SHP77 treated with DMSO at 0.1 percent for 48 hours (cell line): Measurements from ENCODE around the gene NEUROD2.
"Not testable (repeated sequence)": the region's sequence is repeated elsewhere in the genome, so short reads cannot be mapped to it uniquely, and the experiment has no call there.

ENCODE experiments used
- DNase-seq: peaks from one replicate; lab custom pipeline; 2025; lab: John Stamatoyannopoulos, UW

Gene NEUROD2

DNA sequence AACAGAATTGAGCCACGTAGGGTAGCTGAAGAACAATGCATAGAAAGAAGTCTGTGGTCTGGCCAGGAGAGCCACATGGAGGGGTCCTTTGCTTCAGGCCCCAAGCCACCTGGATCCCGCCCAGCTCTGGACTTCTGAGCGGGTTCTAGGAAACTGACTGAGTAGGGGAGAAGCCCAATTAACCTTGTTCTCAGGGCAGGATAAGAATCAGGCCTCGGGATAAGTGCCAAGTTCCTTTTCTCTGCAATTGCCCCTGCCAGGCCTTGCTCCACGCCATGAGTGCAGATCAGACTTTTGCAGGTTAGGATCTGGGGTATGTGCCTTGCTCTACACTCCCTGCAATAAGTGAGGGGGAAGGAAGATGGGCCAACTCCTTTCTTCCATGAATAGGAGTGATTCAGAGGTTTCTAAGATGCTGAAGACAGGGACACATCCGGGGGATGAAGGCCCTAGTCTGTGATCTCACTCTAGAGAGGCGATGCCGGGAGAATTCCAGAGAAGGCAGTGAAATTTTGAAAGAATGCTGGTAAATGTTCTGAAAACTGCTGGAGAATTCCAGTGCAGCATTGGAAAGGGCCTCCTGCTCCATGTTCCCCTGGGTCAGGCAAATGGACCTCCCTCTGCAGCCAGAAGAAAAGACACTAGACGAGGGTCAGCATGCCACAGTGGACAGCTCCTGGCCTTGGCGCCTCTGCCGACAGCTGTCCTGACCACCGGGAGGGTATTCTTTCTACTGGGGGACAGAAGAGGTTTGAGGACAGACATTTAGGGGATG, 5.8 kb downstream of the NEUROD2 start:
- DNase-seq = no peak

DNA sequence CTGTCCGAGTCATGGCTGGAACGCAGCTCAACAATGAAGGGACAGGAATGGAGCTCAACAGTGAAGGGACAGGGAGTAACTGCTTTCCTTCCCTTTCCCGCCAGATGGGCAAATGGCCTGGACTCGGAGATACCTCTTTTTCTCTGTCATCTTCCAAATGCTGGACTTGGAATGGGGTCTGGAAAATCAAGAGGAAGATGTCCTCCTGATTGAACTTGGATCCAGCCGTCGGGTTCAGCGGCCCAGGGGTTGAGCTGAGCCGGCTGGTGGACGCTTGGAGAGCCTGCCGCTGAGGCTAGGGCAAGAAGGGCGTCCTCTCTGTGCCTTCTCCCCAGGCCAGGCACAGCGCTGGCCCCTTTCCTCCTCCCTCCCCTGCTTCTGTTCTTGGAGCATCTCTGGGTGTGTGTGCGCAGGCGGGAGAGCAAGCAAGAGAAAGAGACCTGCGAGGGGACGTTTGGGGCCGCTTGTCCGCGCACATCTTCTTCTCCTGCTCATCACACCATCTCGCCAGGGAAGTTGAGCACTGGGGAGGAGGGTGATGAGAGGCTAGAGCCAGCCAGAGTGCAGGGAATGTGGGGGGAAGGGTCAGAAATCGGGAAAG, 6.6 kb downstream of the NEUROD2 start:
- DNase-seq = no peak

DNA sequence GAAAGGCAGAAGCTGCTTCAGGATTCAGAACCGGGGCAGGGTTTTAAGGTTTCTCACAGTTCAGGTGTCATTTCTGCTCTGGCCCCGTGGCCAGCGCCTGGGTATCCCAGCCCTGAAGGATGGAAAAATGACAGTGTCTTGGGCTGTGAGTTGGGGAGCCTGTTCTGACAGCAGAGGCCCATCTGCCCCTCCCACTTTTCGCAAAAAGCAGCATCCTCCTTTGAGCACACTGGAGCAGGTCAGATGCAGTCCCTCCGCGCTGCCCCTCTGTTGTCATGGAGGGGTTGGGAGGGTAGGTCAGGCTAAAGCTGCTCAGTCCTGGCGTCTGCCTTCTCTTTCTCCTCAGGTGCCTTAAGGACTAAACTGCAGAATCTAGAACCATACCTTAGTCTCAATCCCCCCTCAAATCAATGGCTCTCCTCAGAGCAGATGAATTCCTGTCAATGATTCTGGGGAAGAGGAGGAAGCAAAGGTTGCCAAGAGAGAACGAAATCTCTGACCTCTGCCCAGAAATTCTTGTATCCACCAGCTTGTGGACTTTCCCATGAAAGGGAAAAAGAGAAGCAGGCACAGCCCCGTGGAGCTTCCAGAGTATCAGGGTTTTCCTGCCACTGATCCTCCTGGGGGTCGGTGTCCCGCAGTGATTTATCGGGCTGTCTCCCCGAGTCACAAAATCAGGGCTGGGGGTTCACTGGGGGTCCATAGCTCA, 7.3 kb downstream of the NEUROD2 start:
- DNase-seq = no peak

DNA sequence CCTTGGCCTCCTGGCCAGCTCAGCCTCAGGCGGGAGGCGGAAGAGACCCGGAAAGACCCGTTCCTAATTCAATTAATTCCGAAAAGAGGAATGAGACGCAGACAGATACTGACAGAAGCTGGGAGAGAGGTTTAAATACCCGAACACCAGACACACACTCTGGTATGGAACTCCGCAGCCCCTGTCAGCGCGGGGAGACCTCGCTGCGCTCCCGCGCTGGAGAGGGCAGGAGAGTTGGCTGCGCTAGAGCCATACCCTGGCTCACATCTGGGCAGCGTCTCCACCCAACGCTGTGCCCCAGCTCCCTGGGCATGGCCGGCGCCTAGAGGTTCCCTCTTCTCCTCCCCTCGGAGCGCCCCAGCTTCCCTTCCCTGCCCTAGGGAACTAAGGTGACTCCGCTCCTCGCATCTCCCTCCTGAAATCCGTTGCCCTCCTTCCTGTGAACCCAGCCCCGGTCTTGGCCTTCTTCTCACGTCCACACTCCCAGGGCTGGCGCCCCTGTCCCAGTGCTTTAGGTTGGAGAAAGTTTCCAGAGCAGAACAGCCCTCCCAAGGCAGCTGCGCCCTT, 8.0 kb downstream of the NEUROD2 start:
- DNase-seq = no peak

DNA sequence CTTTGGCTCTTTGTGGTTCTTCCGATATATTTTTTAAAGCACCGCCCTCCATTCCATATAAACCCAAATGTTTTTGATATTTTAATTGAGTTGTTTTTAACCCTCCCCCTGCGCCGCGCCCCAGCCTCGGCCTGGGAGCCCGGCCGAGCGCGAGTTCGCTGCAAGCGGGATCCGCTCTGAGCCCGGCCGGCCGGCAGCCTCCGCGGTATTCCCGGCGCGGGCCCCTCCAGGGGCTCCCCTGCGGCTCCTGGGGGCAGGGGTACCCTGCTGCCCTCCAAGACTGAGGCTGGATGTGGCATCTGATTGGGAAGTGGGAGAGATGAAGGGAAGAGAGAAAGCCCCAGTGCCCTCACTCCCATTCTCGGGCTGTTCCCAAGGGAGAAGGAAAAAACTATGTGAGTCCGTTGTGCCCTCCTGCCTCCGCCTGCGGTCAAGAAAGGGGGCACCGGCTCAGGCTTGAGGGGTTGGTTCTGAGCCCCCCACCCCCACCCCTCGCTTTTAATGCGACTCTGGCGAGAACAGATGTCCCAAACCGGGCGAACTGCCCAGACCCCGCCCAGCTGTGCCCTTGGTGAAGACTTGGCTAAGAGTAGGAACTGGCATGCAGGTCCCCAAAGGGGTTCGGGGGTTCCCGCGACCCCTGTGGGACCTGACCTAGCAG, 8.6 kb downstream of the NEUROD2 start:
- no peak for DNase-seq

DNA sequence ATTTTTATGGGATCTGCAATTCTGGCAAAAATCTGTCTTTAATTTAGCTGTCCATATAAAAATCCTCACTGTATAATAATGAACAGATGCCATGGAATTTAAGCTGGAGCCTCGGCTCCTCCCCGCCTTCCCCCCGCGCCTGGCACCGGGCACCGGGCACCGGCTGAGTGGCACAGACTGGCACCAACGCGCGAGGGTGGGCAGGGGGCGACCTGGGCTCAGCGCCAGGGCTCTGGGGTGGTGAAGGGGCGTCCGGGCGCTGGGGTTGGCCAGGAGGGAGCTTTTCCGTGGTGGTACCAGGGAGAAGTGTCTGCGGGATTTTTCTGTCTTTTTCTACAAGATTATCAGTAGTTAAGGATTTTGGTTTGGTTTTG, 9.1 kb downstream of the NEUROD2 start:
- no peak for DNase-seq

DNA sequence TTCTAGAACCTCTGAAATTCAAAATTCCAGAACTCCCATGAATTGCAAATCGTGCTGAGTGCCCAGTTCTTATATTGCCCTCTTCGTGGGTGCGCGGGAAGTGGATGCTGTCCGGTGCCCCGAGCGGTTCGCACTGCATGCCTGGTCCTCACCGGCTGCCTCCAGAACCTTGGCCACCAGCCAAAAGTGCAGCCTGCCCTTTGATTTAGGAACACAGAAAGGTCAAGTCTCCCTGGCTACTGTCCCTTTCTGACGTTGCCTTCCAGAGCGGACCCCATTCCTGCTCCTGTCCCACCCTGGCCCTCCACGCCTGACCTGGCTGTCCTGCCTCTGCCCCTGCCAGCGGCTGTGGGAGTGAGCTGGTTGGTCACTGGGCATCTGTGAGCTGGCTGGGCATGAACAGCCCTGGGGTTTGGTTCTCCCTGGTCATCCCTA, 9.7 kb downstream of the NEUROD2 start:
- no peak for DNase-seq

DNA sequence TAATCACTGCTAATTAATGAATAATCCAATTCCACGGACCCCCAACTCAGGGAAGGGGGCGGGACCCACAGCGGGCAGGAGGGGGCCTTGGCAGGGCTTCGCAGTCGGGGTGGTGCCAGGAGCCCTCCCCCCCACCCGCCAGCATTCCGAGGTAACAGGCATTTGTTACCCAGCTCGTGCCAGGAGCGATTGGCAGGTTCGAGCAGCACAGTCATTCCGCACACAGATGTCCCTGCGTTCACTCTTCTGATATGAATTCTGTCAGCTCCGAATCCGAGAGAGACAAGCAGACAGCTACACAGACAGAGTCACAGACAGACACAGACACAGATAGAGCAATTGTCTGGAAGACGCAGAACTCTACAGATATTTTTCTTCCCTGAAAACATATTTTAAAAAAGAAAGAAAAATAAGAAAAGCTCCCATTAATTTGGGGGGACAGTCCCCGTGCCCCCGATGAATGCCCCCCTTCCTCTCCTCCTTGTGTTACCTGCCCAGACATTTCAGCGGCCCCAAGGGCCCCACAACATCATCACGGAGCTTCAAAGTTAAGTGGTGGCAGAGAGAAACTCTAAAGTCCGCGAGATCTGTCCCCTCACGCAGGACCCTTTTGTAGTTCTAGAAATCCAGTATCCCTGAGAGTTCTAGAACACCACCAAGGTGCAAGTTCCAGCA, 10.2 kb downstream of the NEUROD2 start:
- no peak for DNase-seq

DNA sequence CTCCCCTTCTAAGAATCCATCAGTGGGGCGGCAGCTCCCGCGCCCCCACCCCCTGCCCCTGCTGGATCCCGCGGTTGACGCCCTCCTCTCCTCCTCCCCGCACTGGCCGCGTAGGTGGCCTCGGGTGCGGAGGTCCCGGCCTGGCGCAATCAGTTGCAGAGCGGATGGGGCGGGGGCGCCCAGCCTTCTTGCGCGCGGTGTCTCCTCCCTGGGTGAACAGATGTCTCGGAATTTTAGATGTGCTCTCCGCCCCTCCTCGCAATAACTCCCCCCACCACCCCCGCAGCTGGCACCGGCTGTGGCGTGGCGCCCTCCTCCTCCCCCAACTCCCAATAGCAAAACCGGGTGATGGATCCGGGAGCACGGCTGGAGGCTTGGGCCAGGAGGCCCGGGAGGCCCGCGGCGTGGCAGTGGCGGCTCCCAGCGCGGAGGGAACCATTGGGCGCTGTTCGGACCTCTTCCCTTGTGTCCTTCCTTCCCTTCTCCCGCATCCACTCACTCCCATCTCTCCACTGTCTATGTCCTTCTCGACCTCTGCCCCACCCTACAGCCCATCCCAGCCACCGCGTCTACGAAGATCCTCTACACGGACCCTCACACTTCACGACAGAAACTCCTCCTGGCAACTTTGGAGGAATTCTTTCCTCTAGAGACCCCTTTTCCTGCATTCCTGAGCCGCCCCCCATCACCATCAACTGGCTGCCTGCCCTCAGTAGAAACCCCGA, 11.0 kb downstream of the NEUROD2 start:
- no peak for DNase-seq

DNA sequence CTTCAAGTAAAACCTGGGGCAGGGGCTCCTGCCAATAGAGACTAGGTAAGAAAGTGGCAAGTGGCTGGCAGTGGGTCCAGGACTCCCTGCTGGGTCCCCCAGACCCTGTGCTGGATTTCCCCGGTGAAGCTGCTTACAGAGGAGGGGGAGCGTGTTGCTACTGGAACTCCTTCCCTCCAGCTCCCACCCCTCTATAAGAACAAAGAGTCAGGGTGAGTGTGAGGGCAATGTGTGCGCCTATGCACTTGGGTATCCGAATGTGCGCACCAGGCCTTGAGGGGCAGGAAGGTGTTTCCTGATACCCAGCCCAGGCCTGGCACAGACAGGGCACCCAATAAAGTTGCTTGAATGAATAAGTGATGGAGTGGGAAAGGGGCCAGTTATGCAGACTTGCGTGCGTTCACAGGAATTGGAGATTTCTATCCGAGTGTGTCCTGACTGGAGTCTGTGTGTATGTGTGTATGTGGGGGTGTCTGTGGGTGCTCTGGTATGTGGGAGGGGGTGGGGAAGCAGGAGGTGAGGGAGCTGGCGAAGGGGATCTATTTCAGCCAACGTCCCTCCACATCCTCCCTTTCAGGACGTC, 11.7 kb downstream of the NEUROD2 start:
- DNase-seq = no peak

DNA sequence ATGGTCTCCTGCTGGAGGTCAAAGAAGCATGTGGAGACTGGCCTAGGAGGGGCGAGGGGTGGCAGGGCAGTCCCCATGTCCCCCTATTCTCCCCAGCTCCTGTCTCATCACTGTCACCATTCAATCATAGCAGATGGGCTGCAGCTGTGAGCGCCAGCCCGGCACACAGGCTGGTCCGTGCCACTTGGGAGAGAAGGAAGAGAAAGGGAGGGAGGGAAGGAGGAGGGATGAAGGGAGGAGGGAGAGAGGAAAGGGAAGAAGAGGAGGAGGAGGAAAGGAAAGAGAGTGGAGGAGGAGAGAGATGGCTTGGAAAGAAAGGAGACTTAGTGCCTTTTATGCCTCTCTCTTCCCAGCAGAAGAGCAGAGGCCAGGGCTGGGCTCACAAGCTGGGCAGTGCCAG, 12.4 kb downstream of the NEUROD2 start:
- no peak for DNase-seq

DNA sequence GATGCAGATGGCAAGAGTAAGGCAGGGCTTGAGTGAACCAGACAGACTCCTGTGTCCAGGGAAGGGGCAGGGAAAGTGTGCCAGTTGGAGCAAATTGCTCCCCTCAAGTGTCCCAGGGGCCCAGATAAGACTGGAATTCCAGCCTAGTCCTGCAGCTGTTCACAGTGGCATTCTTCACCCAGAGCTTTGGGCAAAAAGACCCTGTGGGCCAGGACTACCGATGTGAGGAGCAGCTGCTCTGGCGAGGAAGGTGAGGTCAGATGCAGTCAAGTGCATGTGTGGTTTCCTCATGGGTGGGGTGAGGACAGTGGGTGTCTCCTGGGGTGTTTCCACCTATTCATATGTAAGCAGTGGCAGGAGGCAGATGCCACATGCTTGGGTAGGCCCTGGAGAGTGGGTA, 14.3 kb downstream of the NEUROD2 start:
- DNase-seq = no peak

DNA sequence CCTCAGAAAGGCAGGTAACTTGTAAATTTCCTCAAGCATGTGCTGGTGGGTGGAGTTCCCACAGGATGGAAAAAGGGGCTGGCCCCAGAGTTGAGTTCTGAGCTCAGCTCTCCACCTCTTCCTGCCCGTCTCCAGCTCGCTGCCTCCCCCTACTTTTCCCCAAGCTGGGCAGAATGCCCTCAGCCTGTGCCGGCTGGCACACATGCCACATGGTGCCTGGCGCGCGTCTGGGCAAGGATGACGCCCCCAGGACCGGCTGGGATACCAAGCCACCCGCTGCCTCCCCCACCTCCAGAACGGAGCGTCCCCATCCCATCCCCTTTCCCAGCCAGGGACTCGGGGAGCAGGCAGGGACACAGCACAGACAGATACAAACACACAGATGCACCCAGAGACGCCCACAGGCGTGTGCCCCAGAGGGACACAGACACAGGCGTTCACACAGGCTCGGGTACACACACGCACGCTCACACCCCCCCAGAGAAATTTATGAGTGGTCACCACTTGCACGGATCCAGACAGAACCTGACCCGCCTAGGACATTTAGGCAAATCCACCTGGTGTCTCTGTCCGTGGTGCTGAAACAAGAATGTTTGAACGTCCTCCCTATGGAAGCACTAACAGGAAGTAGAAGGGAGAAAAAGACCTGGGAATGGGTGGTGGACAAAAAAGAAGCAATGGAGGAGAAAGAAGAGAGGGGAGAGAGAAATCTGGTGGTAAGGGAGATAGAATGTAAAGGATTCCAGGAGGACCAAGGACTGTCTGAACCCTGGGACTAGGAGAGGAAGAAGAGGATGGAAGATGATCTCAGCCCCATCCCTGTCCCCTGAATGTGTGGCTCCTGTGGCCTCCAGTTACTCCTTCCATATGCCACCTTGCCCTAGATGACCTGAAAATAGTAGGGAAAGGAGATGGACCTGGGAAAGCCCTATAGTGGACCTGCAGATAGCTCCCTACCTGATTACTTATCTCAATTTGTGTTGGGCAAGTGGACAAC, 15.5 kb downstream of the NEUROD2 start:
- no peak for DNase-seq

DNA sequence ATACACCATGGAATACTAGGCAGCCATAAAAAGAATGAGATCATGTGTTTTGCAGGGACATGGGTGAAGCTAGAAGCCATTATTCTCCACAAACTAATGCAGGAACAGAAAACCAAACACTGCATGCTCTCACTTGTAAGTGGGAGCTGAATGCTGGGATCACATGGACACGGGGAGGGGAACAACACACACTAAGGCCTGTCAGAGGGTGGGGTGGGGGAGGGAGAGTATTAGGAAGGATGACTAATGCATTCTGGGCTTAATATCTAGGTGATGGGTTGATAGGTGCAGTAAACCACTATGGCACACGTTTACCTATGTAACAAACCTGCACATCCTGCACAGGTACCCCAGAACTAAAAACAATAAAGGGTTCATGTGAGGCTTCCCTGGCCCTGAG, 17.5 kb downstream of the NEUROD2 start:
- DNase-seq = not testable (repeated sequence)

DNA sequence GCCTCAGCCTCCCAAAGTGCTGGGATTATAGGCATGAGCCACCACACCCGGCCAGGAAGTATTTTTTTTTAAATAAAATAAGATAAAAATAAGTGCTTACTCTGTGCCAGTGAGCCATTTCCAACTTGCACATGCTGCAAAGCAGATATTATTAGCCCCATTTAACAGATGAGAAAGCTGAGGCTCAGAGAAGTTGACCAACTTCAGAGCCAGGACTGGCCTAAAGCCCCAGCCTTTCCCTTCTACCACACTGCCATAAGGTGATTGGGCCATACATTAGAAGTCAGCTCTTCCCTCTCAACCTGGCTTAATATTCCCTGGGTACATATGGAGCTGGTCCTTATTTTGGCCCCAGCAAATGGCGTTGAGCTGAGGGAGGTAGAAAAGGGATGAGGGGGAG, 25.1 kb downstream of the NEUROD2 start:
- DNase-seq = no peak

DNA sequence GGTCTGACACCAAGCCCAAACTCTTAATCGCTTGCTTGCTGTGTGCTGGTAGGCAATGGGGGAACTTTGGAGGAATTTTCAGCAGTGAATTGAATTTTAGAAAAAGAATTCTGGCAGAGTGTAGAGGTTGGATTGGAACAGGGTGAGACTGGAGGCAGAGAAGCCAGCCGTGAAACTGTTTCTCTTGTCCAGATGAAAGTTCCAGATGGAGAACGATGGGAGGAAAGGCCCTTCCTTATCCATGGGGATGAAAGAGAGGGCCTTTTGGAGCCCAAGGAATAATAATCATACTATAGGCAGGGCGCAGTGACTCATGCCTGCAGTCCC, 26.0 kb downstream of the NEUROD2 start:
- DNase-seq = no peak

DNA sequence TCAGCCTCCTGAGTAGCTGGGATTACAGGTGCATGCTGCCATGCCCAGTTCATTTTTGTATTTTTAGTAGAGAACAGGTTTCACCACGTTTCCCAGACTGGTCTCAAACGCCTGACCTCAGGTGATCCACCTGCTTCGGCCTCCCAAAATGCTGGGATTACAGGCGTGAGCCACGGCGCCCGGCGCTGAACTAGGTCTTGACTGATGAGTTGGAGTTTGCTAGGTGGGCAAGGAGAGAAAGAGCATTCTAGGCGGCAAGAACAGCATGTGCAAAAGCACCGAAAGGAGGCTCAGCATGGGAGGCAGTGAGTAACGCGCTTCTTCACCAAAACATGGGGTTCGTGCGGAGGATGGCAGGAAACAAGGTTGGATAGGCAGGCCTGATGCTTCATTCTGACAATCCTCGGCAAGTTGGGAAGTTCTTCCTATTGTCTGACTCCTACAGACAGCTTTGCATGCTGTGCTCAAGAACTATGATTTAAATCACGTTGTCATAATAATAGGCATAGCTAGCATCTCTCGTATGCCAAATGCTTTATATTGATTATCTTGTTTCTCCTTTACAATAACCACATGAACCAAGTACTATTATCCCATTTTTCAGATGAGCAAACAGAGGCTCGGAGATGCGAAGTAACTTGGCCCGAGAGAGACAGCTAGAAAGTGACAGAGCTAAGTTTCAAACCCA, 26.5 kb downstream of the NEUROD2 start:
- no peak for DNase-seq

DNA sequence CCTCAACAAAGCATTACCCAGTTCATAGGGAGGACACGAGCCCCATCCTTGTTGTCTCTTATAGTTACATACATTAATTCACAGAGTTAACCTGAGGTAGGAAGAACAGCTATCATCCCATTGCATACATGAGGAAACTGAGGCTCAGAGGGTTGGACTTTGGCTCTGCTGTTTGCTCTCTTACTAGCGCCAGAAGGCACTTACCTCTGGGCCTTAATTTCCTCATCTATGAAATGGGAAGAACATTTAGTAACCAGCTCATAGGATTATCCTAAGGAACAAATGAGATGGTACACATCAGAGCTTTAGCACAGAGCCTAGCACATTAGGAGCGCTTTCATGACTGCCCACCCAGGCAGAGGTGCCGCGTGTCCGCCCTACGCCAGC, 27.6 kb downstream of the NEUROD2 start:
- no peak for DNase-seq
